ENCODE data around the gene PODNL1. TPM values are rescaled to one million over a fixed set of nuclear protein-coding genes. Genes with fewer than 3 reads are reported as not detected.

Gene PODNL1
- total RNA-seq, 2 donors from 2014 or later = 0.66 TPM; not detected in 1

DNA sequence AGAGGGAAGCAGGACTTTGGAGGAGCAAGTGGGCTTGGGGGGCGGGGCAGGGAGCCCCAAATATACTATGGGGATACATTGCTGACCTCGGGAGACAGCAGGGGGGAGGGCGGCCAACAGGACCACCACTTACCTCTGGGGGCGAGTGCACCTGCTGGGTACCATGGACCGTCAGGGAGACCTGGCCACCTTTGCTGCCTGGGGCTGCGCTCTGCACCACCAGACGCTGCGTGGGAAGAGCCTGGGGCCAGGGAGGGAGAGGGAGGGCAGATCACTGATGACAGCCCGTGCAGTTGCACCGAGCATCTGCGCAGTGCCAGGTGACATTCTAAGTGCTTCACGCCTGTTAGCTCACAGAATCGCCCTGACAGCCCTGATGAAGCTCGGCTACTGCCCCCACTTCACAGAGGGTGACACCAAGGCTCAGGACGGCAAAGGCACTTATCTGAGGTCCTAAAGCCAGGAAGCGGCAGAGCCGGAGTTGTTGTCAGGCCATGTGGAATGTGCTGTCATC, 43.8 kb upstream of the PODNL1 start:
- no peak for ATAC-seq
- WGBS, 2 donors = 80 to 96% methylated on average over 1 to 12 of the region's 17 CpGs

DNA sequence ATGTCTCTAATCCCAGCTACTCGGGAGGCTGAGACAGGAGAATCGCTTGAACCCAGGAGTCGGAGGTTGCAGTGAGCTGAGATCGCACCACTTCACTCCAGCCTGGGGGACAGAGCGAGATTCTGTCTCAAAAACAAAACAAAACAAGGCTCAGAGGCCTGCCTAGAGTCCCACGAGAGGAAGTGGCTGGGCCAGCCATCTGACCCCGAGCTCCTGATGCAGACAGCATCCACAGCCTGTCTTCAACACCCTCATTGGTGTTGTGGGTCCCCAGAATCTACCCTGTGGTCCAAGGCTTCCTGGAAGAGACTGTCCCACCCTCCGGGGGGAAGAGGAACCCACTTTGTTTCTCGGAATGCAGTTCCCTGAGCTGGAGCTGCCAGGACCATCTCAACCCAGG, 43.2 kb upstream of the PODNL1 start:
- TF ChIP-seq POLR2A (IDR thresholded peaks at IDR 0.05) = no peak
- TF ChIP-seq, protein P1, sequence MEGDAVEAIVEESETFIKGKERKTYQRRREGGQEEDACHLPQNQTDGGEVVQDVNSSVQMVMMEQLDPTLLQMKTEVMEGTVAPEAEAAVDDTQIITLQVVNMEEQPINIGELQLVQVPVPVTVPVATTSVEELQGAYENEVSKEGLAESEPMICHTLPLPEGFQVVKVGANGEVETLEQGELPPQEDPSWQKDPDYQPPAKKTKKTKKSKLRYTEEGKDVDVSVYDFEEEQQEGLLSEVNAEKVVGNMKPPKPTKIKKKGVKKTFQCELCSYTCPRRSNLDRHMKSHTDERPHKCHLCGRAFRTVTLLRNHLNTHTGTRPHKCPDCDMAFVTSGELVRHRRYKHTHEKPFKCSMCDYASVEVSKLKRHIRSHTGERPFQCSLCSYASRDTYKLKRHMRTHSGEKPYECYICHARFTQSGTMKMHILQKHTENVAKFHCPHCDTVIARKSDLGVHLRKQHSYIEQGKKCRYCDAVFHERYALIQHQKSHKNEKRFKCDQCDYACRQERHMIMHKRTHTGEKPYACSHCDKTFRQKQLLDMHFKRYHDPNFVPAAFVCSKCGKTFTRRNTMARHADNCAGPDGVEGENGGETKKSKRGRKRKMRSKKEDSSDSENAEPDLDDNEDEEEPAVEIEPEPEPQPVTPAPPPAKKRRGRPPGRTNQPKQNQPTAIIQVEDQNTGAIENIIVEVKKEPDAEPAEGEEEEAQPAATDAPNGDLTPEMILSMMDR (IDR thresholded peaks at IDR 0.05) = no peak
- Histone ChIP-seq H3K9me3 (no peaks in the 10 kb centered on the region), H3K27ac (no peak overlapping the region), H3K4me3 (no peak overlapping the region), H3K36me3 (replicated peaks in 1 of 2; ENCODE audit: insufficient read depth in 1 of 2, low read depth in 2 of 2) (no peaks in the 10 kb centered on the region), H3K4me1 (peaks cover 5% of the 10 kb centered on the region), H3K27me3 (no peaks in the 10 kb centered on the region)
- 88 to 89% methylated on average over 9 of the region's 9 CpGs for WGBS, 2 donors
- intact Hi-C loops (cut with DNase I) = no loop called here
- ATAC-seq = no peak
- no peak for DNase-seq

More for the DNA sequence above, 43.8 kb upstream of the PODNL1 start:
- intact Hi-C loops (cut with DNase I) = no loop called here
- peak in 1 of 3 donors; percentile 11 for TF ChIP-seq POLR2A (IDR thresholded peaks at IDR 0.05)
- TF ChIP-seq, protein P1 (IDR thresholded peaks at IDR 0.05) = no peak
- Histone ChIP-seq H3K36me3 (replicated peaks in 1 of 2; ENCODE audit: insufficient read depth in 1 of 2, low read depth in 2 of 2) (no peaks in the 10 kb centered on the region), H3K4me1 (peaks cover 10% of the 10 kb centered on the region), H3K4me3 (no peak overlapping the region), H3K9me3 (no peaks in the 10 kb centered on the region), H3K27ac (no peak overlapping the region), H3K27me3 (no peaks in the 10 kb centered on the region)
- peak in 2 of 4 donors; percentile 39 to 42 for DNase-seq

DNA sequence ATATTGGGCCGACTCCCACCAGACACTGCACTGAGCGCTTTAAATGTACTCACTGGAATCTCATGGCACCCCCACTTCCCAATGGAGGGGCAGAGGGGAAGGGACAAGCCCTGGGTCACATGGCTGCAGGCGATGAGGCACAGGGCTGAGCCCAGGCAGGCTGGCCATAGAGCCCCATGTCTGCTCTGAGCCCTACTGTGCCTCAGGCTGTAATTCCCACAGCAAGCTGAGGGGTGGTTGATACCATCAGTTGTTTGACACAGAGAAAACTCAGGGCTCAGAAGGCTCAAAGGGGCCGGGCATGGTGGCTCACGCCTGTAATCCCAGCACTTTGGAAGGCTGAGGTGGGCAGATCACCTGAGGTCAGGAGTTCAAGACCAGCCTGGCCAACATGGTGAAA, 42.8 kb upstream of the PODNL1 start:
- H3K36me3 ChIP-seq (replicated peaks in 1 of 2; ENCODE audit: insufficient read depth in 1 of 2, low read depth in 2 of 2) = no peaks in the 10 kb centered on the region
- H3K4me3 ChIP-seq = no peak overlapping the region
- H3K27ac ChIP-seq = no peak overlapping the region
- DNase-seq = no peak
- 88% methylated on average over 5 of the region's 5 CpGs; no CpG with 5 or more reads in 1 of the 2 donors for WGBS, 2 donors
- H3K9me3 ChIP-seq = no peaks in the 10 kb centered on the region
- H3K4me1 ChIP-seq = peaks cover 3% of the 10 kb centered on the region
- TF ChIP-seq, protein P1 (IDR thresholded peaks at IDR 0.05) = no peak
- no peak for TF ChIP-seq POLR2A (IDR thresholded peaks at IDR 0.05)
- H3K27me3 ChIP-seq = no peaks in the 10 kb centered on the region
- no peak for ATAC-seq
- intact Hi-C loops (cut with DNase I) = no loop called here

DNA sequence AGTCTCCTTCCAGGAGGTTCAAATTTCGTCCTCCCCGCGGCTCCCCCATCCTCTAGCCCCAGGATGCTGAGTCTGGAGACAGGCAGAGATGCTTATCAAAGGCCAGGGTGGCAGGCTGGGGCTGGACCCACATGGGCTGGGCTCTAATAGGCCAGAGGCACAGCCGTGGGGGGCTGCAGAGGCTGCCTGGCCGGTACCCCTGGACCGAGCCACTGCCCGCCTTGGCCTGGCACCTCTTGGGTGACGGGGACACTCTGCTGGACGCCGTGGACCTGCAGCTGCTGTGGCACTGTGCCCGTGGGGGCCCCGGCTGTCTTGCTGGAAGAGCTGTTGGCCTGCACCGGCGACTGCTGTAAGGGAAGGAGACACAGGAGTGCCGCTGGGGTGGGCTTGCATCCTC, 42.1 kb upstream of the PODNL1 start:
- no peak overlapping the region for H3K4me3 ChIP-seq
- H3K27me3 ChIP-seq = no peaks in the 10 kb centered on the region
- DNase-seq (no peak), ATAC-seq (no peak)
- intact Hi-C loops (cut with DNase I) = no loop called here
- H3K9me3 ChIP-seq = no peaks in the 10 kb centered on the region
- TF ChIP-seq, protein P1 (IDR thresholded peaks at IDR 0.05) = no peak
- no peak for TF ChIP-seq POLR2A (IDR thresholded peaks at IDR 0.05)
- no peaks in the 10 kb centered on the region for H3K36me3 ChIP-seq (replicated peaks in 1 of 2; ENCODE audit: insufficient read depth in 1 of 2, low read depth in 2 of 2)
- no peak overlapping the region for H3K27ac ChIP-seq
- H3K4me1 ChIP-seq = no peaks in the 10 kb centered on the region
- WGBS, 2 donors = 95% methylated on average over 13 of the region's 15 CpGs; no CpG with 5 or more reads in 1 of the 2 donors

DNA sequence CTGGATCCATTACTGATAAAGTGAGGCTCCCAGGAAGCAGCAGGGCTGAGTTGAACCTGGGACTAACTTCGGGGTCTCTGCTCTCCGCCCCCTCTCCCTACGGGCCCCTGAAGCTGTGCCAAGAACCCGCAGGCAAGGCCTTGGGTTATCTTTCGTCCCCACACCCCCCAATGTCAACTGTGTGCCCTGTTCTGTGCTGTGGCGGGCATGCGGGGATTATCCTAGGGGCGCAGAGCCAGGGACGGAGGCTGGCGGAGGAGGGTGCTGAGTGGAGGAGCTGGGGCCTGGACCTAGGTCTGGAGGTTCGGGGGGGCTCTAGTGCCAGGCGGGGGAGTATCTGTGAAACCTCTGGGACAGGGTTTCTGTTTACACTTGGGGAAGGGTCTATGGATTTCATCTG, 41.5 kb upstream of the PODNL1 start:
- Histone ChIP-seq H3K27ac (no peak overlapping the region), H3K4me1 (no peaks in the 10 kb centered on the region), H3K27me3 (no peaks in the 10 kb centered on the region), H3K4me3 (no peak overlapping the region), H3K9me3 (no peaks in the 10 kb centered on the region), H3K36me3 (replicated peaks in 1 of 2; ENCODE audit: insufficient read depth in 1 of 2, low read depth in 2 of 2) (no peaks in the 10 kb centered on the region)
- WGBS, 2 donors = 73 to 96% methylated on average over 5 to 12 of the region's 12 CpGs
- TF ChIP-seq POLR2A (IDR thresholded peaks at IDR 0.05) = no peak
- TF ChIP-seq, protein P1 (IDR thresholded peaks at IDR 0.05) = no peak
- no peak for ATAC-seq
- no peak for DNase-seq
- intact Hi-C loops (cut with DNase I) = no loop called here
